ENCODE data around the gene HS3ST5. TPM values are rescaled to one million over a fixed set of nuclear protein-coding genes. Genes with fewer than 3 reads are reported as not detected.

HS3ST5 gene
- total RNA-seq, 3 donors from 2014 or later = not detected

GRCh38 chr6:114364301-114364700 is 21.5 kb upstream of the HS3ST5 start:
- intact Hi-C loops (cut with DNase I; ENCODE audit: low total_unique reads) = no loop called here
- TF ChIP-seq POLR2A (IDR thresholded peaks at IDR 0.05) (no peak), POLR2AphosphoS5 (IDR thresholded peaks at IDR 0.05) (no peak), CTCF (IDR thresholded peaks at IDR 0.05) (no peak)
- no peaks in the 10 kb centered on the region for H3K36me3 ChIP-seq
- no peaks in the 10 kb centered on the region for H3K27me3 ChIP-seq
- H3K4me3 ChIP-seq = no peak overlapping the region
- H3K9me3 ChIP-seq = no peaks in the 10 kb centered on the region
- no peak overlapping the region for H3K27ac ChIP-seq
- no peaks in the 10 kb centered on the region for H3K4me1 ChIP-seq
- DNase-seq (ENCODE audit: low spot score in 2 of 2) = no peak

- Histone ChIP-seq H3K4me1 (no peaks in the 10 kb centered on the region), H3K27ac (no peak overlapping the region), H3K36me3 (no peaks in the 10 kb centered on the region), H3K27me3 (no peaks in the 10 kb centered on the region), H3K9me3 (no peaks in the 10 kb centered on the region), H3K4me3 (no peak overlapping the region)
- TF ChIP-seq POLR2AphosphoS5 (IDR thresholded peaks at IDR 0.05) (no peak), POLR2A (IDR thresholded peaks at IDR 0.05) (no peak), CTCF (IDR thresholded peaks at IDR 0.05) (no peak)
- intact Hi-C loops (cut with DNase I; ENCODE audit: low total_unique reads) = no loop called here
- DNase-seq (ENCODE audit: low spot score in 2 of 2) = no peak
These were observed 20.1 kb upstream of the HS3ST5 start for GRCh38 chr6:114362957-114363356.

GRCh38 chr6:114362396-114362795 is 19.6 kb upstream of the HS3ST5 start:
- no peaks in the 10 kb centered on the region for H3K27me3 ChIP-seq
- no peak for DNase-seq (ENCODE audit: low spot score in 2 of 2)
- no peaks in the 10 kb centered on the region for H3K9me3 ChIP-seq
- no peak overlapping the region for H3K27ac ChIP-seq
- intact Hi-C loops (cut with DNase I; ENCODE audit: low total_unique reads) = no loop called here
- H3K36me3 ChIP-seq = no peaks in the 10 kb centered on the region
- H3K4me3 ChIP-seq = no peak overlapping the region
- H3K4me1 ChIP-seq = no peaks in the 10 kb centered on the region
- TF ChIP-seq CTCF (IDR thresholded peaks at IDR 0.05) (no peak), POLR2A (IDR thresholded peaks at IDR 0.05) (no peak), POLR2AphosphoS5 (IDR thresholded peaks at IDR 0.05) (no peak)

DNA sequence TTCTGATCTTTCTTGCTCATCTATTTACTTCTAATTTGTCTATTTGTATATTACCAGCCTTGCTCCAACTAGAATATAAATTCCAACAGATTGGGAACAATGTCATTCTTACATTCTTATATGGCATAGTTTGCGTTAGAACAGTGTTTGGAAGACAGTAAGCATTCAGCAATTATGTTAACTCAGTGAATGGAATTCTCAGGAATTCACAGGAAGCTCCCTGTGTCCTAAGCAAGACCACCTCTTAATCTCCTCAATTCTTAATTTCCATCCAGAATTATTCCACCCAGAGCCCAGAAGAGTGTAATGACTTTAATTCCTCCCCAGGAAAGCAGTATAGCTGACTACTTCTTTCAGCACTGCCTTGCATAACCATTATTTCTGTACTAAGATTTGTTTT is 18.2 kb upstream of the HS3ST5 start:
- intact Hi-C loops (cut with DNase I; ENCODE audit: low total_unique reads) = no loop called here
- Histone ChIP-seq H3K4me3 (no peak overlapping the region), H3K4me1 (no peaks in the 10 kb centered on the region), H3K27ac (no peak overlapping the region), H3K27me3 (no peaks in the 10 kb centered on the region), H3K9me3 (no peaks in the 10 kb centered on the region), H3K36me3 (no peaks in the 10 kb centered on the region)
- TF ChIP-seq POLR2AphosphoS5 (IDR thresholded peaks at IDR 0.05) (no peak), CTCF (IDR thresholded peaks at IDR 0.05) (no peak), POLR2A (IDR thresholded peaks at IDR 0.05) (no peak)
- no peak for DNase-seq (ENCODE audit: low spot score in 2 of 2)

- H3K4me3 ChIP-seq = no peak overlapping the region
- DNase-seq (ENCODE audit: low spot score in 2 of 2) = no peak
- H3K27me3 ChIP-seq = no peaks in the 10 kb centered on the region
- H3K9me3 ChIP-seq = no peaks in the 10 kb centered on the region
- no peak overlapping the region for H3K27ac ChIP-seq
- H3K4me1 ChIP-seq = no peaks in the 10 kb centered on the region
- intact Hi-C loops (cut with DNase I; ENCODE audit: low total_unique reads) = no loop called here
- H3K36me3 ChIP-seq = no peaks in the 10 kb centered on the region
- TF ChIP-seq POLR2A (IDR thresholded peaks at IDR 0.05) (no peak), CTCF (IDR thresholded peaks at IDR 0.05) (no peak), POLR2AphosphoS5 (IDR thresholded peaks at IDR 0.05) (no peak)
These were observed 12.5 kb upstream of the HS3ST5 start for GRCh38 chr6:114355300-114355699.

All from breast epithelium (tissue), 4 donors.